Lower lobe of right lung (tissue), 2 donors: ENCODE results near the gene SHLD1. TPM values are rescaled to one million over a fixed set of nuclear protein-coding genes. Genes with fewer than 3 reads are reported as not detected.

Experiments used
- ATAC-seq, 2 donors: fragments of 200-7000 bp; cut with Tn5 transposase; one replicate each; pipeline ENCODE4 v1.9.1; 2020 to 2022; ENCODE audit warnings: mild to moderate bottlenecking in 2 of 2, moderate library complexity in 2 of 2
- DNase-seq: peaks from one replicate; pipeline ENCODE4 v3.0.0-alpha.2; 2020
- H3K27ac ChIP-seq: fragments of 200-600 bp; one replicate; pipeline ENCODE4 v1.8.0; 2022
- H3K27me3 ChIP-seq: fragments of 200-600 bp; one replicate; pipeline ENCODE4 v1.8.0; 2022; ENCODE audit warnings: low read depth
- H3K36me3 ChIP-seq: fragments of 200-600 bp; one replicate; pipeline ENCODE4 v1.8.0; 2022; ENCODE audit warnings: mild to moderate bottlenecking
- H3K4me1 ChIP-seq: fragments of 200-600 bp; one replicate; pipeline ENCODE4 v1.8.0; 2022
- H3K4me3 ChIP-seq: fragments of 200-600 bp; one replicate; pipeline ENCODE4 v1.8.0; 2022; ENCODE audit warnings: mild to moderate bottlenecking
- H3K9me3 ChIP-seq: fragments of 200-600 bp; one replicate; pipeline ENCODE4 v1.8.0; 2022
- intact Hi-C: fragments of 100-400 bp; cut with DNase I; formaldehyde crosslinking; loops from one replicate; pipeline ENCODE4 v1.11.0; 2022
- total RNA-seq: library from RNA; stranded (reverse); fragmentation: NEBNext Ultra II Directional; extraction: Animal tissue kit (Norgen Biotek cat#: 25700); gene quantifications from one replicate; pipeline ENCODE4 v1.2.1, GENCODE V29; 2021
- TF ChIP-seq, protein P1 (sequence below): fragments of 200-600 bp; IDR thresholded peaks from one replicate; pipeline ENCODE4 v1.8.0; 2022; ENCODE audit warnings: antibody characterized with exemption, mild to moderate bottlenecking
- donor health status: DM: no; HTN: yes; CAD: no; lungs with severe emphysema.

SHLD1 gene
- total RNA-seq, 1 donor from 2014 or later, result 6.0 TPM

DNA sequence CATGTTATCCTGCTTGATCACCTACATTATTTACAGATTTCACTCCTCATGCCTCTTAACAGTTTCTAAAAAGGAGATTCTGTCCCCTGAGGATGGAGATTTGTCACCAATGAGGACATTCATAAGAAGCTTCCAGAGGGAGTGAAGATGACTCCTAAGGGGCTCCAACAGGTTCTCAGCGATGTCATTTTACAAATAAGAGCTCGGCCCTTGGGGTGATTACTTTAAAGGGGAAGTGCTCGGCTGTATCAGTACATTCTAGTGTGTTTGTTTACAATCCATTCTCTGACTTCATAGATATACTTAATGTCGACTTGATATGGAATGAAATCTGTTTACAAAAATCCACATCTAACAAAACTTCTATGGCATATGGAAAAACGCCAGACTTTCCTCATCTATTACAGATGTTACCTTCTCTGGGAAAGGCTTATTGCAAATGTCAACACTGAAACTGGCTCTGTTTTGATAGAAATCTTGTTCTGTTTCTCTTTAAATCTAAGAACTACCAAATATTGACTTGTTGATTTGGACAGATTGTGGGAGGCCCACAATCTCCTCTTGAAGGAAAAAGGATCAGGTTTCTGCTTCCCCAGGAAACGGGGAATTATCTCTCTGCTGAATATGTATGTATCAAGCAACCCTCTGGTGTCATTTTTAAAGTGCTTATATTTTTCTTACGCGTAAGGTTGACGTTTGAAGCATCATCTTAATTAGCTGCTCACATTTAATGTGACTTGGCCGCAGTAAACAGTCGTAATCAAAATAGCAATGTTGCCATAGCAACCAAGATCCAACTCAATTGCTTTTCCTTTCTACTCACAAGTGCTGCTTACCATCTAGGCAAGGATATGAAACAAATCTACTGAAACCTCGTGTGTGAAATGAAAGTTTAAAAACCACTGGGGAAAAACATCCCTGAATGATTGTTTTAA, 95.7 kb downstream of the SHLD1 start:
- no peaks in the 10 kb centered on the region for H3K36me3 ChIP-seq
- H3K4me1 ChIP-seq, result no peaks in the 10 kb centered on the region
- intact Hi-C loops, result no loop called here
- ATAC-seq, result peak; percentile 25 to 39
- H3K9me3 ChIP-seq, result no peaks in the 10 kb centered on the region
- H3K4me3 ChIP-seq, result no peak overlapping the region
- TF ChIP-seq, protein P1, sequence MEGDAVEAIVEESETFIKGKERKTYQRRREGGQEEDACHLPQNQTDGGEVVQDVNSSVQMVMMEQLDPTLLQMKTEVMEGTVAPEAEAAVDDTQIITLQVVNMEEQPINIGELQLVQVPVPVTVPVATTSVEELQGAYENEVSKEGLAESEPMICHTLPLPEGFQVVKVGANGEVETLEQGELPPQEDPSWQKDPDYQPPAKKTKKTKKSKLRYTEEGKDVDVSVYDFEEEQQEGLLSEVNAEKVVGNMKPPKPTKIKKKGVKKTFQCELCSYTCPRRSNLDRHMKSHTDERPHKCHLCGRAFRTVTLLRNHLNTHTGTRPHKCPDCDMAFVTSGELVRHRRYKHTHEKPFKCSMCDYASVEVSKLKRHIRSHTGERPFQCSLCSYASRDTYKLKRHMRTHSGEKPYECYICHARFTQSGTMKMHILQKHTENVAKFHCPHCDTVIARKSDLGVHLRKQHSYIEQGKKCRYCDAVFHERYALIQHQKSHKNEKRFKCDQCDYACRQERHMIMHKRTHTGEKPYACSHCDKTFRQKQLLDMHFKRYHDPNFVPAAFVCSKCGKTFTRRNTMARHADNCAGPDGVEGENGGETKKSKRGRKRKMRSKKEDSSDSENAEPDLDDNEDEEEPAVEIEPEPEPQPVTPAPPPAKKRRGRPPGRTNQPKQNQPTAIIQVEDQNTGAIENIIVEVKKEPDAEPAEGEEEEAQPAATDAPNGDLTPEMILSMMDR, result no peak
- H3K27ac ChIP-seq, result no peak overlapping the region
- no peak for DNase-seq
- no peaks in the 10 kb centered on the region for H3K27me3 ChIP-seq

DNA sequence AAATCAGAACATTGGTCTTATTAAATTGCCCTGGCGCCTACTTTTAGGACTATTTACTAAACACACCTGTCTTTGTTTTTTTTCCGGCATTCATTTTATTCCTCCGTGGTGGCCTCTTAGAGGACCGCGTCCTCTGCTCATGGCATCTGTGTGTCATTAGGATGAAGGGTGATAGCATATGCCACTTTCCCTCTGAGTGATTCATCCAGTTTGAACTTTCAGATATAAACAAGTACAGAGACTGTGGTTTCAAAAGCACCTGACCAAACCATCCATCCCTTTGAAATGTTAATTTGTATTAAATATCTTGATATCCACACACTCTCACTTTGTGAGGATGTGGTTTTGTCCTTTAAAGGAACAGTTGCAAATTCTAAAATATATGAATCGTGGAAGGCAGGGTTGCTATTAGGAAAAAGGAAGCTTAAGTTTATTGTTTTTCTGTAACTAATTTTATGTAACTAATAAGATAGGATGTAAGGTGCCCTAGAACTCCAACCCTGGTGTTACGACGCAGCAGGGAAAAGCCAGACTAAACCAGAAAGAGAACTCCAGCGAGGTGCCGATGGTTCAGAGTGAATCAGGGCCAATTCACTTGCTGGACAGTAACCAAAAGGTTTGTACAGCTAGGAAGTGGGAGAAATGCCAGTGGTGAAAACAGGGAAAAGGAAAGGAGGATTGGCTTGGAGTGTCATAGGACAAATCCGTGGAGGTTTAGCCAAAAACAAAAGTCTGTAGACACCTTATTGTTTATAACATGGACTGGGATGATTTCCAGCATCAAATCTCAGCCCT, 98.7 kb downstream of the SHLD1 start:
- H3K36me3 ChIP-seq, result no peaks in the 10 kb centered on the region
- H3K27me3 ChIP-seq, result no peaks in the 10 kb centered on the region
- no peak overlapping the region for H3K27ac ChIP-seq
- intact Hi-C loops, result no loop called here
- no peaks in the 10 kb centered on the region for H3K9me3 ChIP-seq
- H3K4me1 ChIP-seq, result no peaks in the 10 kb centered on the region
- H3K4me3 ChIP-seq, result no peak overlapping the region
- ATAC-seq, result peak in 1 of 2 donors; percentile 42
- TF ChIP-seq, protein P1, result no peak
- DNase-seq, result no peak

DNA sequence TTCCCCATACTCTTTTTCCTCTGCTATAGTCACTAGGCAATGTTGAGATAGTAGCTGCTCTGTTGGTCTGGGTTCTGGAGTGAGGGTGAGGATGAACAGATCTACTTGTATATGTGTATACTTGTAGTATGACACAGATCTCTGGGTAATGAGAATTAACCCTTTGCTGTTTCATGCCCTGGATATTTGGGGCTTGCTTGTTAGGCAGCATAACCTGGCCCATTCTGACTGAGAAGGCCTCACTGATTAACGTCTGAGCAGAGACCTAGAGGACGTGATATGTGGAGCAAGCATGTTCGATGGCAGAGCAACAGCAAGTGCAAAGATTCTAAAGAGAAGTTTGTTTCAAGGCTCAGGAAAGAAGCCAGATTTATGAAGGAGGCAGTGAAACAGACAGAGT, 105.7 kb downstream of the SHLD1 start:
- H3K36me3 ChIP-seq, result no peaks in the 10 kb centered on the region
- no peaks in the 10 kb centered on the region for H3K27me3 ChIP-seq
- H3K27ac ChIP-seq, result no peak overlapping the region
- intact Hi-C loops, result no loop called here
- no peak overlapping the region for H3K4me3 ChIP-seq
- TF ChIP-seq, protein P1, result no peak
- no peaks in the 10 kb centered on the region for H3K4me1 ChIP-seq
- no peaks in the 10 kb centered on the region for H3K9me3 ChIP-seq
- ATAC-seq (no peak), DNase-seq (no peak)

DNA sequence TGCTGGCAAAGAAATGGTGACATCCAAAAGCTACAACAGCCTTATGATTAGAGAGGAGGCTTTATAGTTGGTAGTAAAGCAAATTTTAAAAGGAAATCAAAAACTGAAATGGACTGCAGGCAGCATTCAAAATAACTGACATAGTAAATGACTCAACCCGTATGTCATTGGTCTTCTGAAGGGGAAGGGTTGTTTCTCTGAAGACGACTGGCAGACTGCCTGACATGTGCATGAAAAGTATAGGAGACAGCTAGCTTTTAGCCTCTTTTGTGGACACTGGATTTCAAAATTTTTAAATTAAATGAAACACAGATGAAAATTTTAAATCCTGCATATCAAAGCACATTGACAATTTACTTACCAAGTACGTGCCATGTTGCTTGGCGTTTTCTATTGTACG, 109.4 kb downstream of the SHLD1 start:
- no peak overlapping the region for H3K27ac ChIP-seq
- H3K9me3 ChIP-seq, result no peaks in the 10 kb centered on the region
- TF ChIP-seq, protein P1, result no peak
- intact Hi-C loops, result no loop called here
- ATAC-seq (no peak), DNase-seq (no peak)
- peaks cover 11% of the 10 kb centered on the region for H3K4me1 ChIP-seq
- no peak overlapping the region for H3K4me3 ChIP-seq
- H3K27me3 ChIP-seq, result no peaks in the 10 kb centered on the region
- H3K36me3 ChIP-seq, result peaks cover 6% of the 10 kb centered on the region

DNA sequence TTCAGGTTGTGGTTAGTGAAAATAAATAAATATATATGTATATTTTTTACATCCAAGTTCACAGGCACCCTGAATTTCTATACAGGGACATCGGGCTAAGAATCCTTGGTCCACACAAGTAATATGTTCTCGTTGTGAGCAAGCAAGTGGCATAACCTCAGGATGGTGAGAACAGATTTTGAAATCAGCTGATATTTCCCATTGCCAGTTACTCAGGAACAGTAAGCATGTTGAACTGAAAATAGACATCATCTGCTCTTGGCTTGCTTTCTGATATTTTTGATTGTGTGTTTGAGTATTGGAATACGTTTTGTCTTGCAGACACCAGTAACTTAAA, 112.5 kb downstream of the SHLD1 start:
- H3K27ac ChIP-seq, result no peak overlapping the region
- ATAC-seq, result no peak
- peaks cover 6% of the 10 kb centered on the region for H3K36me3 ChIP-seq
- H3K4me1 ChIP-seq, result peaks cover 11% of the 10 kb centered on the region
- intact Hi-C loops, result no loop called here
- no peaks in the 10 kb centered on the region for H3K9me3 ChIP-seq
- no peaks in the 10 kb centered on the region for H3K27me3 ChIP-seq
- no peak overlapping the region for H3K4me3 ChIP-seq
- DNase-seq, result no peak
- TF ChIP-seq, protein P1, result no peak
